Endometrial microvascular endothelial cells (primary cell): ENCODE data around the gene PRPF6. TPM values are rescaled to one million over a fixed set of nuclear protein-coding genes. Genes with fewer than 3 reads are reported as not detected.

Source experiments
- in situ Hi-C: cut with HindIII; loops from 2 replicates; pipeline ENCODE4 v1.10.0; 2017; ENCODE audit warnings: low sequenced_read_pairs, low pct_unique_long_range_greater_than_20kb; ENCODE audit errors: inconsistent ontology term
- total RNA-seq: library from RNA; depleted of rRNA; stranded (reverse); fragments of >200 nt; gene quantifications from one replicate; pipeline ENCODE4 v1.2.3, GENCODE V29; 2015; ENCODE audit errors: inconsistent ontology term

Gene PRPF6
- 46.9 TPM for total RNA-seq

- in situ Hi-C loops = no loop called here
Observed at GRCh38 chr20:63980806-63981728, at the start of gene PRPF6. PRPF6 (plus strand) TSS chr20:63981132; CDS start chr20:63981246, 114 bp downstream.

- in situ Hi-C loops = no loop called here
Observed at GRCh38 chr20:63931735-63932134, 49.2 kb upstream of the PRPF6 start.

- in situ Hi-C loops = no loop called here
Observed at GRCh38 chr20:63932606-63933160, 48.2 kb upstream of the PRPF6 start.

- in situ Hi-C loops = no loop called here
Observed at GRCh38 chr20:63933646-63934045, 47.3 kb upstream of the PRPF6 start.

- in situ Hi-C loops = no loop called here
Observed at GRCh38 chr20:63934271-63935068, 46.5 kb upstream of the PRPF6 start.

GRCh38 chr20:63935447-63935846 lies 45.5 kb upstream of the PRPF6 start:
- in situ Hi-C loops = no loop called here

- in situ Hi-C loops = no loop called here
Observed at GRCh38 chr20:63937596-63937995, 43.3 kb upstream of the PRPF6 start.

GRCh38 chr20:63939061-63939935 lies 41.6 kb upstream of the PRPF6 start:
- in situ Hi-C loops = no loop called here

- in situ Hi-C loops = no loop called here
Observed at GRCh38 chr20:63940071-63940471, 40.9 kb upstream of the PRPF6 start.

GRCh38 chr20:63940472-63941266 lies 40.3 kb upstream of the PRPF6 start:
- in situ Hi-C loops = no loop called here

- in situ Hi-C loops = no loop called here
Observed at GRCh38 chr20:63941282-63942081, 39.5 kb upstream of the PRPF6 start.

- in situ Hi-C loops = no loop called here
Observed at GRCh38 chr20:63942250-63942951, 38.5 kb upstream of the PRPF6 start.

GRCh38 chr20:63942969-63943807 lies 37.7 kb upstream of the PRPF6 start:
- in situ Hi-C loops = no loop called here

GRCh38 chr20:63943808-63944077 lies 37.2 kb upstream of the PRPF6 start:
- in situ Hi-C loops = no loop called here

- in situ Hi-C loops = no loop called here
Observed at GRCh38 chr20:63944078-63944941, 36.6 kb upstream of the PRPF6 start.
